HG03469 (cell line): Measurements from ENCODE around the gene WIPI1.
A peak's percentile ranks its signal among the peaks of the same experiment; 100 is the strongest.
"Not testable (repeated sequence)": the region's sequence is repeated elsewhere in the genome, so short reads cannot be mapped to it uniquely, and the experiment has no call there.

Source experiments
- ATAC-seq: cut with Tn5 transposase; IDR thresholded peaks from one replicate; pipeline ENCODE4 v1.9.1; 2021; ENCODE audit warnings: mild to moderate bottlenecking, moderate library complexity, moderate number of reproducible peaks; ENCODE audit not compliant: unreplicated experiment

The WIPI1 gene

DNA sequence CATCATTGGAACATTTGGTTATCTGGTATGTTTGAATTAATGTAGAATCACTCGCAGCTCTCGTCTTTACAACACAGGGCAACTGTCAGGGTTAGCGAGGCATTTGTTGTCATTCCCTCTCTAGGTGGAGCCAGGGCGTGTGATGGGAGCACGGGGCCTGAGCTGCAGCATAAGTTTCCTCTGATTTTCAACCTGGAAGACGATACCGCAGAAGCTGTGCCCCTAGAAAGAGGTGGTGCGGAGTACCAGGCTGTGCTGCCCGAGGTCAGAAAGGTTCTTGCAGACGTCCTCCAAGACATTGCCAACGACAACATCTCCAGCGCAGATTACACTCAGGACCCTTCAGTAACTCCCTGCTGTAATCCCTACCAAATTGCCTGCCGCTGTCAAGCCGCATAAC is 37.2 kb downstream of the WIPI1 start:
- no peak for ATAC-seq

DNA sequence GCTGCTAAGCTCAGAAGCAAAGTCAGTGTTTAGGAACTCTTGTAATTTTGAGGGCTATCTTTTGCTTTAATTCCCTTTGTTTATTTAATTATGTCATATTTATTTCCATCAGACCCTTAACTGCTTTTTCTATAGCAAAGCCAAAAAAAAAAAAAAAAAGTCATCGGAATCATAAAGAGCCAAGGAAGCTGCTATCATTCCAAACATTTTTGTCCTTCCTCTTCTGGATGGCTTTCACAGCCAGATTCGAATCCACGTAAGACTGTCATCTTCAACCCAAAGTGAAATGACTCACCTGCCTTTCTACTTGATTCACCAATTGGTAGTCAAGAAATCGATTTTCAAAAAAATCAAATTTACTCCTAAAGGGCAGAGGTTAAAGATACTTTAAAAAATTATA is 38.4 kb downstream of the WIPI1 start:
- ATAC-seq, result no peak

DNA sequence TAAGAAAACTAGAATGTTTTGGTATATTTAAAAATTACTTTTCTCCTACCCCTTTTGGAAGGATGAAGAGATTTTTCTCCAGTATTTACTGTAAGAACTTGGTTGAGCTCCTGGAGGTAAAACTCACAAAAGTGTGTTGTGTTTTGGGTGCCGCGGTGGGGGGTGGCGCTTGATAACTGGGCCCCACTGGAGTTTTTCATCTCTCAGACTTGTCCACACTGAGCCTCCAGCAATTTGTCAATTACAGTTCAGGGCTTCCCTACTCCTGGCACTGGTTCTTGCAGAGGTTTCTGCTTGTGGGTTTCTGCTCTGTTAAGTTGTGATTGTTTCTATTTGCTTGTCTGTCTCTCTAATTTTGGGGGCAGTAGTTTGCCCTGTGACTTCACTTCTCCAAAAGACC is 40.0 kb downstream of the WIPI1 start:
- ATAC-seq, result no peak

- not testable (repeated sequence) for ATAC-seq
Measured at GRCh38 chr17:68414901-68415300, 42.4 kb downstream of the WIPI1 start.

GRCh38 chr17:68413597-68414560 is 43.4 kb downstream of the WIPI1 start:
- not testable (repeated sequence) for ATAC-seq

DNA sequence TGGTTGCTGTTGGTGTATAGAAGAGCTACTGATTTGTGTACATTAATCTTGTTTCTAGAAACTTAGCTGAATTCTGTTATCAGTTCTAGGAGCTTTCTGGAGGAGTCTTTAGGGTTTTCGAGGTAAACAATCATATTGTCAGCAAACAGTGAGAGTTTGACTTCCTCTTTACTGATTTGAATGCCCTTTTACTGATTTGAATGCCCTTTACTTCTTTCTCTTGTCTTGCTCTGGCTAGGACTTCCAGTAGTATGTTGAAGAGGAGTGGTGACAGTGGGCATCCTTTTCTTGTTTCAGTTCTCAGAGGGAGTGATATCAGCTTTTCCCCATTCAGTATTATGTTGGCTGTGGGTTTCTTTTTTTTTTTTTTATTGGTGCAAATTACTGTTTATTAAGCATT is 49.6 kb downstream of the WIPI1 start:
- ATAC-seq, result not testable (repeated sequence)

GRCh38 chr17:68403837-68404236 is 53.5 kb downstream of the WIPI1 start:
- not testable (repeated sequence) for ATAC-seq

GRCh38 chr17:68403122-68403521 is 54.2 kb downstream of the WIPI1 start:
- no peak for ATAC-seq

- ATAC-seq, result no peak
Measured at GRCh38 chr17:68401288-68401687, 56.0 kb downstream of the WIPI1 start.

DNA sequence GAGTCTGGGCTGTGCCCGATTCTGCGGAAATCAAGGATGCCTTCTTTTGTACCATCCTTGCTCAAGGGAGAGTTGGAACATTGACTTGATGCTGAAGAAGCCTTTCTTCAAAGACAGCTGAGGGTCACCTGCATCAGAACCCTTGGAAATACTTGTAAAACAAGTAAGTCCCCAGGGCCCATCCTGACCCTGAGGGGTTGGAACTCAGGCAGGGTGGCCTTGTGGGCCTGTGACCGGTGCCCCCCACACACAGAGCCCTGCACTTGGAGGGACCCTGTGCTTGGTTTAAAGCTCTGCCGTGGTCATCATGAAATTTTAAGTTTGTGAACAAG is 56.9 kb downstream of the WIPI1 start:
- no peak for ATAC-seq

DNA sequence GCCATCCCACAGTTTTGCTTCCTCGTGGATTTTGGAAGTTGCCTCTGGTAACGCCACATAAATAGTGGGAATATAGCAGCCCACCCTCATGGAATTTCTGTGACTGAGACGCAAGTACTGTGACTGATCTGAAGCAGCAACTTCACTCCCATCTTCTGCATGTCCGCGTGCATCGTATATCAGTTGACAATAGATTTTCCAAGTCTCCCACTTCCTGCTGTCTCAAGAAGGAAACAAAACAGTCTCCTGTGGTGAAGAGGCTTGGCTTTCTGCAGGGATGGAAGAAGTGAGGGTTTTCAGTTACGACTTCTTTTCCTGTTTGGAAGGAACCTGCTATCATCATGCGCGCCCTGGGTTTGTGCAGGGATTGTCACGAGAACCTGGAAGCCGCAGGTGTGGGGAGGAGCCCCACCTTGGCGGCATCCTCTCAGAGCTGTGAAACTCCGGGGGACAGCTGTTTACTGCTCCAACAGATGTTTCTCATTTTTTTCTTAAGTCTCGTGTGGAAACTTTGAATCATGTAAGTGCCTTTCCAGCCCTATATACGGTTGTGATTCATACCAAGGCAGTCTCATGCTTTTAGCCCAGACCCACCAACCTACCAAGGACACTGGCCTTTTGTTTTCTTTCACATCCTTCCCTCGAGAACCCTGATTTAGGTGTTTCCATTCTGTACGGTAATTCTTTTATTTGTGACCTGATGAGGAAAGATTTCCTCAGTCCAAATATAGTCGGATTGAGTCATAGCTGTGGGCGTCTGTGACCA is 57.5 kb downstream of the WIPI1 start:
- ATAC-seq, result no peak

GRCh38 chr17:68398691-68399637 is 58.3 kb downstream of the WIPI1 start:
- peak; percentile 62 for ATAC-seq

- no peak for ATAC-seq
Measured at GRCh38 chr17:68397108-68397536, 60.2 kb downstream of the WIPI1 start.

- no peak for ATAC-seq
Measured at GRCh38 chr17:68396226-68397107, 60.8 kb downstream of the WIPI1 start.

- ATAC-seq, result no peak
Measured at GRCh38 chr17:68394608-68395331, 62.5 kb downstream of the WIPI1 start.

- no peak for ATAC-seq
Measured at GRCh38 chr17:68391561-68392268, 65.6 kb downstream of the WIPI1 start.

- no peak for ATAC-seq
Measured at GRCh38 chr17:68390888-68391545, 66.3 kb downstream of the WIPI1 start.

GRCh38 chr17:68389041-68389440 is 68.3 kb downstream of the WIPI1 start:
- ATAC-seq, result no peak
